Parathyroid adenoma (tissue), 2 donors: Measurements from ENCODE around the gene SPATA46.

Experiments
- H2AFZ ChIP-seq: fragments of 300-600 bp; sonication (generic); one replicate; pipeline ENCODE4 v1.7.0; 2017; ENCODE audit warnings: antibody characterized with exemption, mild to moderate bottlenecking
- H3K27ac ChIP-seq: fragments of 300-600 bp; sonication (generic); one replicate; pipeline ENCODE4 v1.7.0; 2017
- H3K27me3 ChIP-seq: fragments of 300-600 bp; sonication (generic); one replicate; pipeline ENCODE4 v1.7.0; 2017; ENCODE audit warnings: low read length; ENCODE audit not compliant: control insufficient read depth, insufficient read depth
- H3K36me3 ChIP-seq: fragments of 300-600 bp; sonication (generic); one replicate; pipeline ENCODE4 v1.7.0; 2017; ENCODE audit warnings: low read length; ENCODE audit not compliant: control insufficient read depth, insufficient read depth
- H3K4me1 ChIP-seq: fragments of 300-600 bp; sonication (generic); one replicate; pipeline ENCODE4 v1.7.0; 2017; ENCODE audit warnings: control low read depth
- H3K4me2 ChIP-seq: fragments of 300-600 bp; sonication (generic); one replicate; pipeline ENCODE4 v1.7.0; 2017; ENCODE audit warnings: low read length
- H3K4me3 ChIP-seq: fragments of 300-600 bp; sonication (generic); one replicate; pipeline ENCODE4 v1.7.0; 2017; ENCODE audit warnings: low read depth, low read length
- H3K79me2 ChIP-seq: fragments of 300-600 bp; sonication (generic); one replicate; pipeline ENCODE4 v1.7.0; 2017; ENCODE audit warnings: control low read depth
- H3K9ac ChIP-seq: fragments of 300-600 bp; sonication (generic); one replicate; pipeline ENCODE4 v1.7.0; 2017; ENCODE audit warnings: mild to moderate bottlenecking
- H3K9me3 ChIP-seq: fragments of 300-600 bp; sonication (generic); one replicate; pipeline ENCODE4 v1.7.0; 2017; ENCODE audit warnings: low read length; ENCODE audit not compliant: control insufficient read depth
- CTCF ChIP-seq: fragments of 300-600 bp; sonication (generic); IDR thresholded peaks from one replicate; pipeline ENCODE4 v1.7.0; 2017; ENCODE audit warnings: antibody characterized with exemption, mild to moderate bottlenecking
- donor health status: primary hyperparathyroidism.

The SPATA46 gene

GRCh38 chr1:162388083-162388594 is 11.5 kb upstream of the SPATA46 start:
- Histone ChIP-seq H3K9ac (no peak overlapping the region), H3K27ac (no peak overlapping the region), H3K36me3 (no peaks in the 10 kb centered on the region), H3K4me1 (no peaks in the 10 kb centered on the region), H3K27me3 (no peaks in the 10 kb centered on the region), H3K79me2 (no peaks in the 10 kb centered on the region), H3K9me3 (no peaks in the 10 kb centered on the region), H3K4me3 (no peak overlapping the region), H2AFZ (no peak overlapping the region), H3K4me2 (no peak overlapping the region)
- TF ChIP-seq CTCF, result no peak

- no peaks in the 10 kb centered on the region for H3K4me1 ChIP-seq
- no peaks in the 10 kb centered on the region for H3K36me3 ChIP-seq
- no peak overlapping the region for H2AFZ ChIP-seq
- no peaks in the 10 kb centered on the region for H3K79me2 ChIP-seq
- no peak overlapping the region for H3K27ac ChIP-seq
- no peaks in the 10 kb centered on the region for H3K9me3 ChIP-seq
- no peak overlapping the region for H3K4me2 ChIP-seq
- H3K27me3 ChIP-seq, result no peaks in the 10 kb centered on the region
- H3K9ac ChIP-seq, result no peak overlapping the region
- no peak for TF ChIP-seq CTCF
- H3K4me3 ChIP-seq, result no peak overlapping the region
These were observed 10.8 kb upstream of the SPATA46 start for GRCh38 chr1:162387226-162388082.

GRCh38 chr1:162386292-162387225 is 9.9 kb upstream of the SPATA46 start:
- no peaks in the 10 kb centered on the region for H3K79me2 ChIP-seq
- no peaks in the 10 kb centered on the region for H3K9me3 ChIP-seq
- TF ChIP-seq CTCF, result no peak
- H2AFZ ChIP-seq, result no peak overlapping the region
- no peak overlapping the region for H3K4me2 ChIP-seq
- no peak overlapping the region for H3K4me3 ChIP-seq
- no peaks in the 10 kb centered on the region for H3K36me3 ChIP-seq
- H3K27ac ChIP-seq, result no peak overlapping the region
- no peaks in the 10 kb centered on the region for H3K4me1 ChIP-seq
- H3K27me3 ChIP-seq, result no peaks in the 10 kb centered on the region
- no peak overlapping the region for H3K9ac ChIP-seq

- Histone ChIP-seq H3K4me2 (no peak overlapping the region), H3K9ac (no peak overlapping the region), H3K36me3 (no peaks in the 10 kb centered on the region), H3K4me3 (no peak overlapping the region), H3K4me1 (no peaks in the 10 kb centered on the region), H3K27ac (no peak overlapping the region), H2AFZ (no peak overlapping the region), H3K79me2 (no peaks in the 10 kb centered on the region), H3K27me3 (no peaks in the 10 kb centered on the region), H3K9me3 (no peaks in the 10 kb centered on the region)
- no peak for TF ChIP-seq CTCF
These were observed 9.0 kb upstream of the SPATA46 start for GRCh38 chr1:162385702-162386101.
